Breast epithelium (tissue), 3 donors: Measurements from ENCODE around the gene SYNGR1.

Experiments used
- POLR2A ChIP-seq: fragments of 450-650 bp; IDR thresholded peaks from one replicate; pipeline ENCODE4 v1.6.1; 2016; ENCODE audit warnings: antibody characterized with exemption, mild to moderate bottlenecking, moderate library complexity
- POLR2AphosphoS5 ChIP-seq, 3 donors: sonication (generic); formaldehyde crosslinking; IDR thresholded peaks; one replicate each; pipeline ENCODE4 v1.6.1; 2017; ENCODE audit warnings: antibody characterized with exemption in 3 of 3
- TF ChIP-seq, protein P1 (sequence below), 3 donors: fragments of 450-650 bp; IDR thresholded peaks; one replicate each; pipeline ENCODE4 v1.5.1; 2016 to 2017; ENCODE audit warnings: antibody characterized with exemption in 3 of 3, mild to moderate bottlenecking in 3 of 3, moderate library complexity in 3 of 3

DNA sequence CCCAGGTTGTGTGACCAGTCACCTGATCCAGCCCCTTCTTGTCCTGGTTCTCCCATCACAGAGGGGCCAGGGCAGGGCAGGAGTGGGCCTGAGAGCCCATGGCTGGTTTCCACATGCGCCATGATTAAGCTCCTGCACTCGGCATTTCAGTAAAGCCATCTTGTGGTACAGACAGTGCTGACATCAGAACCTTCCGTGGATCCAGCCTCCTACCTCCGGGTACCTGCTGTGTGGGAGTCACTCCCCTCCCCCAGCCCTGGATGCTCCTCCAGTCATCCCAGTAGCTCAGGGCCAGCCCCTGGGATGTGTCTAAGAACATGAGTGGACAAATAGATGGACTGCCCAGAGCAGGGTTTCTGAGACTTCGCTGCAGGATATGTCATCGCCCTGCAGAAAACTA is 84.9 kb downstream of the SYNGR1 start:
- TF ChIP-seq, protein P1, sequence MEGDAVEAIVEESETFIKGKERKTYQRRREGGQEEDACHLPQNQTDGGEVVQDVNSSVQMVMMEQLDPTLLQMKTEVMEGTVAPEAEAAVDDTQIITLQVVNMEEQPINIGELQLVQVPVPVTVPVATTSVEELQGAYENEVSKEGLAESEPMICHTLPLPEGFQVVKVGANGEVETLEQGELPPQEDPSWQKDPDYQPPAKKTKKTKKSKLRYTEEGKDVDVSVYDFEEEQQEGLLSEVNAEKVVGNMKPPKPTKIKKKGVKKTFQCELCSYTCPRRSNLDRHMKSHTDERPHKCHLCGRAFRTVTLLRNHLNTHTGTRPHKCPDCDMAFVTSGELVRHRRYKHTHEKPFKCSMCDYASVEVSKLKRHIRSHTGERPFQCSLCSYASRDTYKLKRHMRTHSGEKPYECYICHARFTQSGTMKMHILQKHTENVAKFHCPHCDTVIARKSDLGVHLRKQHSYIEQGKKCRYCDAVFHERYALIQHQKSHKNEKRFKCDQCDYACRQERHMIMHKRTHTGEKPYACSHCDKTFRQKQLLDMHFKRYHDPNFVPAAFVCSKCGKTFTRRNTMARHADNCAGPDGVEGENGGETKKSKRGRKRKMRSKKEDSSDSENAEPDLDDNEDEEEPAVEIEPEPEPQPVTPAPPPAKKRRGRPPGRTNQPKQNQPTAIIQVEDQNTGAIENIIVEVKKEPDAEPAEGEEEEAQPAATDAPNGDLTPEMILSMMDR (IDR thresholded peaks at IDR 0.05), result no peak
- TF ChIP-seq POLR2AphosphoS5 (IDR thresholded peaks at IDR 0.05), result no peak
- TF ChIP-seq POLR2A, result no peak
